Bronchial epithelial cell (primary cell): Measurements from ENCODE around the gene DRG2. TPM values are rescaled to one million over a fixed set of nuclear protein-coding genes. Genes with fewer than 3 reads are reported as not detected.

Experiments used
- DNase-seq: peaks from one replicate; pipeline ENCODE4 v3.0.0-alpha.2; 2010; ENCODE audit warnings: low read depth
- FAIRE-seq: peaks from 2 replicates; lab custom pipeline; 2011; peaks lifted over from hg19 to GRCh38; lab: Jason Lieb, UNC
- H3K27me3 ChIP-seq: 2 replicates; pipeline ENCODE4 v1.5.1; 2011; ENCODE audit warnings: low read length; ENCODE audit not compliant: control insufficient read depth, insufficient read depth
- H3K36me3 ChIP-seq: 2 replicates; pipeline ENCODE4 v1.5.1; 2011; ENCODE audit warnings: low read length; ENCODE audit not compliant: control insufficient read depth, insufficient read depth
- H3K4me3 ChIP-seq: 2 replicates; pipeline ENCODE4 v1.5.1; 2011; ENCODE audit warnings: mild to moderate bottlenecking, low read depth, low read length, control low read depth
- total RNA-seq: library from RNA; depleted of rRNA; stranded (reverse); fragments of >200 nt; gene quantifications from 2 replicates; pipeline ENCODE4 v1.2.1, GENCODE V29; 2014
- TF ChIP-seq, protein P1 (sequence below): IDR thresholded peaks from 2 replicates; pipeline ENCODE4 v1.5.1; 2011; ENCODE audit warnings: mild to moderate bottlenecking, moderate library complexity, low read length, control low read depth, inconsistent platforms; ENCODE audit not compliant: insufficient read depth, severe bottlenecking

Gene DRG2
- total RNA-seq, 1 donor from 2014 or later: 23.7 TPM

DNA sequence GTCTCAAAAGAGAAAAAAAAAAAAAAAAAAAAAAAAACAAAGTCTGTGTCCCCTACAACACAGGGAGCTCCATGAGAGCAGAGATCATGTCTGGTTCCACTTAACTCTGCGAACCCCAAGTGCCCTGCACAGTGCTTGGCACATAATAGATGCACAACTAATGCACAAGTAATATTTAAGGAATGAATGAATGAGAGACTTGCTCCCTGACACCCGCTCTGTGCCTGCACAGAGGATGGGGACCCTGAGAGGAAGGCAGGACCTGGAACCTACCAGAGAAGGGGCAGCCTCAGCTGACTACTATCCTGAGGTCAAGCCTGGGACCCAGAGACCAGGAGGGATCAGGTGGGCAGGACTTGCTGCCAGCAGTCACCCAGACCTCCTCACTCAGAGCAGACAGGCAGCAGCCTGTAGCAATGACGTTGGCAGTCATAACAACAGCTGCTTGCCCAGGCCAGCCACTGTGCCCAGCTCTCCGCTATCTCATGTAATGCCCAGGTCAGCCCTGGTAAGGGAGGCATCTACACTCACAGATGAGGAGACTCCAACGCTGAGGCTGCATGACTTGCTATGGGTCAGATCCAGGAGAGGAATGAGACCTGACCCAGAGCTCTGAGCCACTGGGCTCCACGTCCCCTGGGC, 23.7 kb downstream of the DRG2 start:
- H3K27me3 ChIP-seq: no peaks in the 10 kb centered on the region
- H3K4me3 ChIP-seq: no peak overlapping the region
- H3K36me3 ChIP-seq: peaks cover 2% of the 10 kb centered on the region
- FAIRE-seq (no peak), DNase-seq (peak; percentile 10)
- TF ChIP-seq, protein P1, sequence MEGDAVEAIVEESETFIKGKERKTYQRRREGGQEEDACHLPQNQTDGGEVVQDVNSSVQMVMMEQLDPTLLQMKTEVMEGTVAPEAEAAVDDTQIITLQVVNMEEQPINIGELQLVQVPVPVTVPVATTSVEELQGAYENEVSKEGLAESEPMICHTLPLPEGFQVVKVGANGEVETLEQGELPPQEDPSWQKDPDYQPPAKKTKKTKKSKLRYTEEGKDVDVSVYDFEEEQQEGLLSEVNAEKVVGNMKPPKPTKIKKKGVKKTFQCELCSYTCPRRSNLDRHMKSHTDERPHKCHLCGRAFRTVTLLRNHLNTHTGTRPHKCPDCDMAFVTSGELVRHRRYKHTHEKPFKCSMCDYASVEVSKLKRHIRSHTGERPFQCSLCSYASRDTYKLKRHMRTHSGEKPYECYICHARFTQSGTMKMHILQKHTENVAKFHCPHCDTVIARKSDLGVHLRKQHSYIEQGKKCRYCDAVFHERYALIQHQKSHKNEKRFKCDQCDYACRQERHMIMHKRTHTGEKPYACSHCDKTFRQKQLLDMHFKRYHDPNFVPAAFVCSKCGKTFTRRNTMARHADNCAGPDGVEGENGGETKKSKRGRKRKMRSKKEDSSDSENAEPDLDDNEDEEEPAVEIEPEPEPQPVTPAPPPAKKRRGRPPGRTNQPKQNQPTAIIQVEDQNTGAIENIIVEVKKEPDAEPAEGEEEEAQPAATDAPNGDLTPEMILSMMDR: no peak

DNA sequence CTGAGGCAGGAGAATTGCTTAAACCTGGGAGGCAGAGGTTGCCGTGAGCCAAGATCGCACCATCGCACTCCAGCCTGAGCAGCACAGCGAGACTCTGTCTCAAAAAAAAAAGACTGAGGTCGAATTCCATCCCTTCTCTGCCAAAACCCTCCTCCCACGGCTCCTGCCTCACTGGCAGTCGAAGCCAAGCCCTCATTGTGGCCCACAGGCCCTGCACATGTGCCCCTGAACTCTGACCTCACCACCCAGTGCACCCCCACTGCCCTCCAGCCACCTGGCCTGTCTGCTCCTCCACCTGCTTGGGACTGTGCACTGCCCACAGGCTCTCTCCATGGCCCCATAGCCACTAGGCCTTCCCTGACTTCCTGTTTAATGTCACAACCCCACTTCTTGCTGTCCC, 27.8 kb downstream of the DRG2 start:
- TF ChIP-seq, protein P1: no peak
- Histone ChIP-seq H3K36me3 (no peaks in the 10 kb centered on the region), H3K27me3 (no peaks in the 10 kb centered on the region), H3K4me3 (no peak overlapping the region)
- FAIRE-seq: no peak
- DNase-seq: no peak

DNA sequence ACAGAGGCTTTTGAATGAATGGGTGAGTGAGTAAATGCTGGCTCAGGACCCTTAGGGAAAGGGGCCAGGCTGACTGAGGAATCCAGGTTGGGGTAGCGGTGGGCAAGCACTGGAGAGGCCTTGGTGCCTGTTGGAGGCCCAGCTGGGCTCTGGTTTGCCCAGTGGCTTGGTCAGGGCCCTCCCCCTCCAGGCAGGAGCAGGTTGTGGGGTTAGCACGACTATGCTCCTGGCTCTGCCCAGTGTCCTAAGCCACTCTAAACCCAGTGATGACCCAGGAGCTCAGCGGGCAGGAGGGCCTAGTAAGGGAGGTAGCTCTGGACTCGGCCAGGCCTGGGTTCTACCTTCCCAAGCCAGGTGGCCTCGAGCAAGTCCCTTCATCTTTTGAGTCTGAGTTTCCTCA, 28.3 kb downstream of the DRG2 start:
- TF ChIP-seq, protein P1: no peak
- Histone ChIP-seq H3K36me3 (no peaks in the 10 kb centered on the region), H3K27me3 (no peaks in the 10 kb centered on the region), H3K4me3 (no peak overlapping the region)
- FAIRE-seq (no peak), DNase-seq (no peak)

DNA sequence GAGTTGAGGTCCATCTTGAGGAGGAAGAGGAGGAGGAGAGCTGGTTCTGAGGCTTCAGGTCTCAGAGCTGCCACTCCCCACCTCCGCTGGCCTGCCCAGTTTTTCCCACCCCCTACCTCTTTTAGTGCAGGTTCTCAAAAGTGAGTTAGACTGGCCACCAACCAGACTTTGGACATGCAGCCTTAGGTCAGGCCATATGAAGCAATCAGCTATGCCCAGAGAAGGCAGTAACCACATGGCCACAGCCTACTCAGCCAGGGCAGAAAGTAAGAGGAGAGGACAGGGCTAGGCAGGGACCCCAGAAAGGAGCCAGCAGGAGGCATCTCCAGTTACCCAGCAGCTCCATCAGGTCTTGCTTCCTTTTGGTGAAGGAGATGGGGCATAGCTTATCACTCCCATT, 29.8 kb downstream of the DRG2 start:
- Histone ChIP-seq H3K4me3 (no peak overlapping the region), H3K27me3 (no peaks in the 10 kb centered on the region), H3K36me3 (no peaks in the 10 kb centered on the region)
- TF ChIP-seq, protein P1: no peak
- no peak for DNase-seq
- no peak for FAIRE-seq

DNA sequence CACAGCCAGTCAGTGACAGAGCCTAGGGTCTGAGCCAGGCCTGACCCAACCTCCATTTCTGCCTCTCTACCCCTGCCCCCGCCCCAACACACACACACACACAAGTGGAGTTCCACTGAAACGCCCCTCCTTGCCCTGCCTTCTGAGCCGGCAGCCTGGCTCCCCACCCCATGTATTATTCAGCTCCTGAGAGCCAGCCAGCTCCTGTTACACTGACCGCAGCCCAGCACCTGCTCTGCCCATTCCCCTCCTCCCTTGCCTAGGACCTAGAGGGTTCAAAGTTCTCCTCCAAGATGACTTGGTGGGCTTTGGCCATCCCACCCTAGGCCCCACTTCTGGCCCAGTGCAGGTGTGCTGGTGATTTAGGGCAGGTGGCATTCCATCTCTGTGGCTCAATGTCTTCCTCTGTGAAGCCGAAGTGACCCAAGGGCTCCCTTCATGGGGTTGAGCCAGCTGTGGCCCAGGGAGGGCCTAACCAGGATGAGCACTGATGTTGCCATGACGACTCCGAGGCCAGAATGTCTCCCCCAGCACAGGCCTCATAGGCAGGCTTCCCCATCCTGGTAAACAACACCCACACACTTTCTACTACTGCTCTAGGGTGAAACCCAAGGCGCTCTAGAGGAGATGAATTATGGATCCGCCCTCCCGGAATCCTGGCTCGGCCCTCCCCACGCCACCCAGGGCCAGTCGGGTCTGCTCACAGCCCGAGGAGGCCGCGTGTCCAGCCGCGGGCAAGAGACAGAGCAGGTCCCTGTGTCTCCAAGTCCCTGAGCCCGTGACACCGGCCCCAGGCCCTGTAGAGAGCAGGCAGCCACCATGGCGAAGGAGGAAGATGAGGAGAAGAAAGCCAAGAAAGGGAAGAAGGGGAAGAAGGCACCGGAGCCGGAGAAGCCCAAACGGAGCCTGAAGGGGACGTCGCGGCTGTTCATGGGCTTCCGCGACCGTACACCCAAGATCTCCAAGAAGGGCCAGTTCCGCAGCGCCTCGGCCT, 30.5 kb downstream of the DRG2 start:
- TF ChIP-seq, protein P1: no peak
- H3K4me3 ChIP-seq: no peak overlapping the region
- DNase-seq (no peak), FAIRE-seq (peak; percentile 83)
- no peaks in the 10 kb centered on the region for H3K27me3 ChIP-seq
- no peaks in the 10 kb centered on the region for H3K36me3 ChIP-seq
